ENCODE results near the gene GRXCR2.

GRXCR2 gene

GRCh38 chr5:145826895-145827674, 45.7 kb downstream of the GRXCR2 start:
- Histone ChIP-seq H3K4ac (ENCODE audit: low read depth, low read length) (no peak overlapping the region), H3K27ac (ENCODE audit: low read depth, low read length) (no peak overlapping the region), H3K4me1 (ENCODE audit: control insufficient read depth, low read depth, low read length) (no peaks in the 10 kb centered on the region), H3K27me3 (ENCODE audit: insufficient read depth, low read length, poor library complexity) (no peaks in the 10 kb centered on the region), H3K79me1 (ENCODE audit: low read length) (no peaks in the 10 kb centered on the region), H2BK5ac (ENCODE audit: low read length) (no peak overlapping the region), H2AK5ac (ENCODE audit: low read length) (no peak overlapping the region), H3K18ac (ENCODE audit: low read length) (no peak overlapping the region), H3K36me3 (ENCODE audit: control insufficient read depth, insufficient read depth, low read length) (no peaks in the 10 kb centered on the region), H3K23ac (ENCODE audit: low read length) (no peak overlapping the region), H2BK15ac (replicated peaks; ENCODE audit: low read depth) (no peak overlapping the region), H3K79me2 (ENCODE audit: control insufficient read depth, insufficient read depth, low read length) (no peaks in the 10 kb centered on the region), H3K56ac (ENCODE audit: low read length) (no peak overlapping the region), H3K4me2 (ENCODE audit: low read length) (no peak overlapping the region), H3K9ac (ENCODE audit: low read length) (no peak overlapping the region), H3K4me3 (ENCODE audit: low read length) (no peak overlapping the region), H4K8ac (ENCODE audit: low read depth, low read length) (no peak overlapping the region), H2BK120ac (ENCODE audit: low read depth, low read length) (no peak overlapping the region), H4K5ac (ENCODE audit: low read length) (no peak overlapping the region)
- no peak for DNase-seq
- WGBS (ENCODE audit: extremely low coverage, insufficient coverage, low lambda C conversion rate), result no CpG with 5 or more reads among the region's 8 CpGs

- Histone ChIP-seq H2BK5ac (ENCODE audit: low read length) (no peak overlapping the region), H3K18ac (ENCODE audit: low read length) (no peak overlapping the region), H4K8ac (ENCODE audit: low read depth, low read length) (no peak overlapping the region), H3K4me2 (ENCODE audit: low read length) (no peak overlapping the region), H2AK5ac (ENCODE audit: low read length) (no peak overlapping the region), H4K5ac (ENCODE audit: low read length) (no peak overlapping the region), H3K23ac (ENCODE audit: low read length) (no peak overlapping the region), H3K4me1 (ENCODE audit: control insufficient read depth, low read depth, low read length) (no peaks in the 10 kb centered on the region), H2BK15ac (replicated peaks; ENCODE audit: low read depth) (no peak overlapping the region), H3K56ac (ENCODE audit: low read length) (no peak overlapping the region), H3K27ac (ENCODE audit: low read depth, low read length) (no peak overlapping the region), H3K9ac (ENCODE audit: low read length) (no peak overlapping the region), H2BK120ac (ENCODE audit: low read depth, low read length) (no peak overlapping the region), H3K79me1 (ENCODE audit: low read length) (no peaks in the 10 kb centered on the region), H3K4ac (ENCODE audit: low read depth, low read length) (no peak overlapping the region), H3K79me2 (ENCODE audit: control insufficient read depth, insufficient read depth, low read length) (no peaks in the 10 kb centered on the region), H3K27me3 (ENCODE audit: insufficient read depth, low read length, poor library complexity) (no peaks in the 10 kb centered on the region), H3K36me3 (ENCODE audit: control insufficient read depth, insufficient read depth, low read length) (no peaks in the 10 kb centered on the region), H3K4me3 (ENCODE audit: low read length) (no peak overlapping the region)
- no CpG with 5 or more reads among the region's 3 CpGs for WGBS (ENCODE audit: extremely low coverage, insufficient coverage, low lambda C conversion rate)
- peak; percentile 61 for DNase-seq
These were observed 47.0 kb downstream of the GRXCR2 start for GRCh38 chr5:145825751-145826180.

- no peak overlapping the region for H2BK120ac ChIP-seq (ENCODE audit: low read depth, low read length)
- no peak for DNase-seq
- H3K4me2 ChIP-seq (ENCODE audit: low read length), result no peak overlapping the region
- H3K4ac ChIP-seq (ENCODE audit: low read depth, low read length), result no peak overlapping the region
- no peak overlapping the region for H2BK5ac ChIP-seq (ENCODE audit: low read length)
- H3K4me1 ChIP-seq (ENCODE audit: control insufficient read depth, low read depth, low read length), result no peaks in the 10 kb centered on the region
- H3K79me2 ChIP-seq (ENCODE audit: control insufficient read depth, insufficient read depth, low read length), result no peaks in the 10 kb centered on the region
- no peak overlapping the region for H2AK5ac ChIP-seq (ENCODE audit: low read length)
- no peak overlapping the region for H3K23ac ChIP-seq (ENCODE audit: low read length)
- H3K27ac ChIP-seq (ENCODE audit: low read depth, low read length), result no peak overlapping the region
- no CpG with 5 or more reads among the region's 4 CpGs for WGBS (ENCODE audit: extremely low coverage, insufficient coverage, low lambda C conversion rate)
- H3K9ac ChIP-seq (ENCODE audit: low read length), result no peak overlapping the region
- no peak overlapping the region for H2BK15ac ChIP-seq (replicated peaks; ENCODE audit: low read depth)
- no peaks in the 10 kb centered on the region for H3K36me3 ChIP-seq (ENCODE audit: control insufficient read depth, insufficient read depth, low read length)
- H3K4me3 ChIP-seq (ENCODE audit: low read length), result no peak overlapping the region
- no peak overlapping the region for H3K56ac ChIP-seq (ENCODE audit: low read length)
- H4K8ac ChIP-seq (ENCODE audit: low read depth, low read length), result peak overlapping the region; percentile 13
- no peaks in the 10 kb centered on the region for H3K79me1 ChIP-seq (ENCODE audit: low read length)
- no peak overlapping the region for H4K5ac ChIP-seq (ENCODE audit: low read length)
- H3K18ac ChIP-seq (ENCODE audit: low read length), result no peak overlapping the region
- H3K27me3 ChIP-seq (ENCODE audit: insufficient read depth, low read length, poor library complexity), result no peaks in the 10 kb centered on the region
These were observed 48.8 kb downstream of the GRXCR2 start for GRCh38 chr5:145824040-145824439.

GRCh38 chr5:145818604-145819003, 54.2 kb downstream of the GRXCR2 start:
- Histone ChIP-seq H3K79me2 (ENCODE audit: control insufficient read depth, insufficient read depth, low read length) (no peaks in the 10 kb centered on the region), H2BK15ac (replicated peaks; ENCODE audit: low read depth) (no peak overlapping the region), H3K27me3 (ENCODE audit: insufficient read depth, low read length, poor library complexity) (no peaks in the 10 kb centered on the region), H3K36me3 (ENCODE audit: control insufficient read depth, insufficient read depth, low read length) (no peaks in the 10 kb centered on the region), H3K27ac (ENCODE audit: low read depth, low read length) (no peak overlapping the region), H3K4ac (ENCODE audit: low read depth, low read length) (no peak overlapping the region), H2BK5ac (ENCODE audit: low read length) (no peak overlapping the region), H3K18ac (ENCODE audit: low read length) (no peak overlapping the region), H2AK5ac (ENCODE audit: low read length) (no peak overlapping the region), H4K8ac (ENCODE audit: low read depth, low read length) (no peak overlapping the region), H3K23ac (ENCODE audit: low read length) (no peak overlapping the region), H3K79me1 (ENCODE audit: low read length) (no peaks in the 10 kb centered on the region), H4K5ac (ENCODE audit: low read length) (no peak overlapping the region), H3K9ac (ENCODE audit: low read length) (no peak overlapping the region), H3K4me2 (ENCODE audit: low read length) (no peak overlapping the region), H3K4me1 (ENCODE audit: control insufficient read depth, low read depth, low read length) (no peaks in the 10 kb centered on the region), H3K4me3 (ENCODE audit: low read length) (no peak overlapping the region), H2BK120ac (ENCODE audit: low read depth, low read length) (no peak overlapping the region), H3K56ac (ENCODE audit: low read length) (no peak overlapping the region)
- WGBS (ENCODE audit: extremely low coverage, insufficient coverage, low lambda C conversion rate), result no CpG with 5 or more reads among the region's 4 CpGs
- DNase-seq, result peak; percentile 73

- H4K8ac ChIP-seq (ENCODE audit: low read depth, low read length), result no peak overlapping the region
- no peak overlapping the region for H2BK120ac ChIP-seq (ENCODE audit: low read depth, low read length)
- no CpG with 5 or more reads among the region's 1 CpG for WGBS (ENCODE audit: extremely low coverage, insufficient coverage, low lambda C conversion rate)
These were observed 59.9 kb downstream of the GRXCR2 start for GRCh38 chr5:145812877-145813276.

More at GRCh38 chr5:145812877-145813276, 59.9 kb downstream of the GRXCR2 start:
- Histone ChIP-seq H3K4me2 (ENCODE audit: low read length) (no peak overlapping the region), H3K4ac (ENCODE audit: low read depth, low read length) (no peak overlapping the region), H3K4me1 (ENCODE audit: control insufficient read depth, low read depth, low read length) (no peaks in the 10 kb centered on the region), H3K56ac (ENCODE audit: low read length) (no peak overlapping the region), H3K4me3 (ENCODE audit: low read length) (no peak overlapping the region), H3K79me2 (ENCODE audit: control insufficient read depth, insufficient read depth, low read length) (no peaks in the 10 kb centered on the region), H3K27me3 (ENCODE audit: insufficient read depth, low read length, poor library complexity) (no peaks in the 10 kb centered on the region), H3K23ac (ENCODE audit: low read length) (no peak overlapping the region), H2BK15ac (replicated peaks; ENCODE audit: low read depth) (no peak overlapping the region), H4K5ac (ENCODE audit: low read length) (no peak overlapping the region), H3K27ac (ENCODE audit: low read depth, low read length) (no peak overlapping the region), H3K18ac (ENCODE audit: low read length) (no peak overlapping the region), H2BK5ac (ENCODE audit: low read length) (no peak overlapping the region), H3K79me1 (ENCODE audit: low read length) (no peaks in the 10 kb centered on the region), H3K9ac (ENCODE audit: low read length) (no peak overlapping the region), H2AK5ac (ENCODE audit: low read length) (no peak overlapping the region), H3K36me3 (ENCODE audit: control insufficient read depth, insufficient read depth, low read length) (no peaks in the 10 kb centered on the region)
- DNase-seq, result no peak
